GM18858 (cell line): Measurements from ENCODE around the gene PYROXD2.
A peak's percentile ranks its signal among the peaks of the same experiment; 100 is the strongest.
"Not testable (repeated sequence)": the region's sequence is repeated elsewhere in the genome, so short reads cannot be mapped to it uniquely, and the experiment has no call there.

ENCODE experiments used
- ATAC-seq: cut with Tn5 transposase; IDR thresholded peaks from one replicate; pipeline ENCODE4 v1.9.1; 2021; ENCODE audit not compliant: unreplicated experiment

PYROXD2 gene

GRCh38 chr10:98368644-98369043 is 46.3 kb downstream of the PYROXD2 start:
- no peak for ATAC-seq

GRCh38 chr10:98367604-98368451 is 47.2 kb downstream of the PYROXD2 start:
- no peak for ATAC-seq

- ATAC-seq: no peak
Measured at GRCh38 chr10:98366062-98366530, 48.9 kb downstream of the PYROXD2 start.

GRCh38 chr10:98365406-98366061 is 49.4 kb downstream of the PYROXD2 start:
- ATAC-seq: no peak

GRCh38 chr10:98364432-98365102 is 50.4 kb downstream of the PYROXD2 start:
- no peak for ATAC-seq

- no peak for ATAC-seq
Measured at GRCh38 chr10:98363220-98363619, 51.8 kb downstream of the PYROXD2 start.

GRCh38 chr10:98361131-98362025 is 53.6 kb downstream of the PYROXD2 start:
- peak; percentile 94 for ATAC-seq

- ATAC-seq: no peak
Measured at GRCh38 chr10:98357194-98357822, 57.7 kb downstream of the PYROXD2 start.

- ATAC-seq: no peak
Measured at GRCh38 chr10:98354491-98354890, 60.5 kb downstream of the PYROXD2 start.

GRCh38 chr10:98353170-98353569 is 61.8 kb downstream of the PYROXD2 start:
- ATAC-seq: no peak

- ATAC-seq: no peak
Measured at GRCh38 chr10:98351831-98352402, 63.1 kb downstream of the PYROXD2 start.

GRCh38 chr10:98349508-98349922 is 65.5 kb downstream of the PYROXD2 start:
- no peak for ATAC-seq

GRCh38 chr10:98346847-98347246 is 68.1 kb downstream of the PYROXD2 start:
- ATAC-seq: no peak

- no peak for ATAC-seq
Measured at GRCh38 chr10:98344589-98345038, 70.4 kb downstream of the PYROXD2 start.

- not testable (repeated sequence) for ATAC-seq
Measured at GRCh38 chr10:98341701-98342100, 73.3 kb downstream of the PYROXD2 start.

GRCh38 chr10:98340940-98341310 is 74.1 kb downstream of the PYROXD2 start:
- no peak for ATAC-seq

- peak; percentile 21 for ATAC-seq
Measured at GRCh38 chr10:98340261-98340939, 74.6 kb downstream of the PYROXD2 start.

- peak; percentile 84 for ATAC-seq
Measured at GRCh38 chr10:98339799-98340198, 75.2 kb downstream of the PYROXD2 start.

- no peak for ATAC-seq
Measured at GRCh38 chr10:98338896-98339295, 76.1 kb downstream of the PYROXD2 start.
